OCI-LY3 (cell line): ENCODE data around the gene TSPAN33.
"Not testable (repeated sequence)": the region's sequence is repeated elsewhere in the genome, so short reads cannot be mapped to it uniquely, and the experiment has no call there.

Experiments used
- H2AFZ ChIP-seq: fragments of 200-600, 300-600 bp; shearing (Covaris generic); 2 replicates; pipeline ENCODE4 v1.6.0; 2014; ENCODE audit warnings: antibody characterized with exemption, low read depth, low read length
- H3K27ac ChIP-seq: fragments of 200-600, 300-600 bp; sonication (generic); 2 replicates; pipeline ENCODE4 v1.5.1; 2014; ENCODE audit warnings: mild to moderate bottlenecking, low read length, moderate library complexity, mixed read lengths
- H3K27me3 ChIP-seq: fragments of 200-600, 300-600 bp; sonication (generic); 2 replicates; pipeline ENCODE4 v1.6.1; 2014; ENCODE audit warnings: low read depth, low read length, mixed read lengths
- H3K36me3 ChIP-seq: fragments of 200-600, 300-600 bp; sonication (generic); replicated peaks from 2 replicates; pipeline ENCODE3; 2014; ENCODE audit warnings: low read depth, low read length, mixed read lengths
- H3K4me1 ChIP-seq: fragments of 300-600, 200-600 bp; sonication (generic); 2 replicates; pipeline ENCODE4 v1.6.1; 2014; ENCODE audit warnings: low read length, mixed read lengths
- H3K4me2 ChIP-seq: fragments of 200-600, 300-600 bp; sonication (generic); 2 replicates; pipeline ENCODE4 v1.6.1; 2014; ENCODE audit warnings: low read length, mixed read lengths
- H3K4me3 ChIP-seq: fragments of 300-600, 200-600 bp; sonication (generic); 2 replicates; pipeline ENCODE4 v1.5.1; 2014; ENCODE audit warnings: antibody characterized with exemption, mild to moderate bottlenecking, low read length, moderate library complexity
- H3K79me2 ChIP-seq: fragments of 300-600, 200-600 bp; shearing (Covaris generic); 2 replicates; pipeline ENCODE4 v1.6.1; 2014; ENCODE audit warnings: mild to moderate bottlenecking, low read length, mixed read lengths
- H3K9ac ChIP-seq: fragments of 300-600, 200-600 bp; shearing (Covaris generic); 2 replicates; pipeline ENCODE4 v1.6.0; 2014; ENCODE audit warnings: mild to moderate bottlenecking, low read length, moderate library complexity
- H3K9me3 ChIP-seq: fragments of 200-600, 300-600 bp; shearing (Covaris generic); 2 replicates; pipeline ENCODE4 v1.6.1; 2014; ENCODE audit warnings: low read length, mixed read lengths; ENCODE audit not compliant: insufficient read depth
- H4K20me1 ChIP-seq: fragments of 200-600, 300-600 bp; sonication (generic); 2 replicates; pipeline ENCODE4 v1.6.1; 2016; ENCODE audit warnings: low read length, mixed read lengths; ENCODE audit not compliant: insufficient read depth
- EZH2phosphoT487 ChIP-seq: fragments of 200-600 bp; shearing (Covaris generic); IDR thresholded peaks from 2 replicates; pipeline ENCODE4 v1.6.1; 2018; ENCODE audit warnings: antibody characterized with exemption, mixed run types, low read depth
- TF ChIP-seq, protein P1 (sequence below): fragments of 200-600, 300-600 bp; sonication (generic); IDR thresholded peaks from 2 replicates; pipeline ENCODE4 v1.5.1; 2014; ENCODE audit warnings: antibody characterized with exemption, low read length, low read depth

The TSPAN33 gene

DNA sequence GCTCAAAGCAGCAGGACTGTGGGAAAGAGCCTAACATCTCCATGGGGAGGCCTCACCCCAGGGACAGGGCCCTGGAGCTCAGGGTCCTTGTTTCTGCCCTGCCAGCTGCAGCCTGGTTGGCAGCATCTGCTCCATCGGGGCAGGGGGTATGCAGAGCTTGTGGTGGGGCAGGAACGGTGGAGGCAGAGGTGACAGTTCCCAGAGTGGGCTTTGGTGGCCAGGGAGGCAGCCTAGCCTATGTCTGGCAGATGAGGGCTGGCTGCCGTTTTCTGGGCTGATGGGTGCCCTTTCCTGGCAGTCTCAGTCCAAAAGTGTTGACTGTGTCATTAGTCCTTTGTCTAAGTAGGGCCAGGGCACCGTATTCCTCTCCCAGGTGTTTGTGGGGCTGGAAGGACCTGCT, 68.1 kb downstream of the TSPAN33 start:
- Histone ChIP-seq H3K9me3 (no peaks in the 10 kb centered on the region), H2AFZ (no peak overlapping the region), H3K4me3 (no peak overlapping the region), H3K27ac (no peak overlapping the region), H3K79me2 (no peaks in the 10 kb centered on the region), H3K4me2 (no peak overlapping the region), H3K27me3 (no peaks in the 10 kb centered on the region), H4K20me1 (no peaks in the 10 kb centered on the region), H3K9ac (no peak overlapping the region), H3K4me1 (no peaks in the 10 kb centered on the region), H3K36me3 (peaks cover 23% of the 10 kb centered on the region)
- TF ChIP-seq, protein P1, sequence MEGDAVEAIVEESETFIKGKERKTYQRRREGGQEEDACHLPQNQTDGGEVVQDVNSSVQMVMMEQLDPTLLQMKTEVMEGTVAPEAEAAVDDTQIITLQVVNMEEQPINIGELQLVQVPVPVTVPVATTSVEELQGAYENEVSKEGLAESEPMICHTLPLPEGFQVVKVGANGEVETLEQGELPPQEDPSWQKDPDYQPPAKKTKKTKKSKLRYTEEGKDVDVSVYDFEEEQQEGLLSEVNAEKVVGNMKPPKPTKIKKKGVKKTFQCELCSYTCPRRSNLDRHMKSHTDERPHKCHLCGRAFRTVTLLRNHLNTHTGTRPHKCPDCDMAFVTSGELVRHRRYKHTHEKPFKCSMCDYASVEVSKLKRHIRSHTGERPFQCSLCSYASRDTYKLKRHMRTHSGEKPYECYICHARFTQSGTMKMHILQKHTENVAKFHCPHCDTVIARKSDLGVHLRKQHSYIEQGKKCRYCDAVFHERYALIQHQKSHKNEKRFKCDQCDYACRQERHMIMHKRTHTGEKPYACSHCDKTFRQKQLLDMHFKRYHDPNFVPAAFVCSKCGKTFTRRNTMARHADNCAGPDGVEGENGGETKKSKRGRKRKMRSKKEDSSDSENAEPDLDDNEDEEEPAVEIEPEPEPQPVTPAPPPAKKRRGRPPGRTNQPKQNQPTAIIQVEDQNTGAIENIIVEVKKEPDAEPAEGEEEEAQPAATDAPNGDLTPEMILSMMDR = no peak
- no peak for TF ChIP-seq EZH2phosphoT487

DNA sequence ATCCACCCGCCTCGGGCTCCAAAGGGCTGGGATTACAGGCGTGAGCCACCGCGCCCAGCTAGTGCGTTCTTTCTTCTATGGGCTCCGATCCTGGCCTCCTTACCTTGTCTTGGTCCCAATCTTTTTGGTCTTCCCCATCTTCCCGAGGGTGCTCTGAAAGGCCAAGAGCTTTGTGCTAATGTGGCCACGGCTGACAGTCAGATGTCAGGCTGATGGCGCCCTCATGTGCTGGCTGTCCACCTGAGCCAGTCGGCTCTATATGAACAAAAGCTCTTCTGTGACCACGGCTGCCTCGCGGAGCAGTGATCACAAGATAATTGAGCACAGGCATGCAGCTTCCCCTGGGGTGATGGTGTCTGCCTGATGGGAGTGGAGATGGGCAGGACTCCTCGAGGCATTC, 69.3 kb downstream of the TSPAN33 start:
- Histone ChIP-seq H4K20me1 (no peaks in the 10 kb centered on the region), H3K79me2 (no peaks in the 10 kb centered on the region), H2AFZ (no peak overlapping the region), H3K4me1 (no peaks in the 10 kb centered on the region), H3K27ac (no peak overlapping the region), H3K4me2 (no peak overlapping the region), H3K9ac (no peak overlapping the region), H3K4me3 (no peak overlapping the region), H3K27me3 (no peaks in the 10 kb centered on the region), H3K36me3 (peaks cover 23% of the 10 kb centered on the region), H3K9me3 (no peaks in the 10 kb centered on the region)
- no peak for TF ChIP-seq EZH2phosphoT487
- TF ChIP-seq, protein P1 = peak; percentile 35

DNA sequence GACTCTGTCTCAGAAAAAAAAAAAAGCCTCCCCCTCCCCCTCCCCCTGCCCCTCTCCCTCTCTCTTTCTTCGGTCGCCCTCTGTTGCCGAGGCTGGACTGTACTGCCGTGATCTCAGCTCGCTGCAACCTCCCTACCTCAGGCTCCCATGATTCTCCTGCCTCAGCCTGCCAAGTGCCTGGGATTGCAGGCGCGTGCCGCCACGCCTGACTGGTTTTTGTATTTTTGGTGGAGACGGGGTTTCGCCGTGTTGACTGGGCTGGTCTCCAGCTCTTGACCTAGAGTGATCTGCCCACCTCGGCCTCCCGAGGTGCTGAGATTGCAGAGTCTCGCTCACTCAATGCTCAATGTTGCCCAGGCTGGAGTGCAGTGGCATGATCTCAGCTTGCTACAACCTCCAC, 71.2 kb downstream of the TSPAN33 start:
- not testable (repeated sequence) for H3K9ac ChIP-seq, H4K20me1 ChIP-seq, H3K4me1 ChIP-seq, H3K27ac ChIP-seq, H2AFZ ChIP-seq, H3K79me2 ChIP-seq, H3K4me2 ChIP-seq, H3K4me3 ChIP-seq, H3K9me3 ChIP-seq, H3K27me3 ChIP-seq
- peaks cover 17% of the 10 kb centered on the region for H3K36me3 ChIP-seq

DNA sequence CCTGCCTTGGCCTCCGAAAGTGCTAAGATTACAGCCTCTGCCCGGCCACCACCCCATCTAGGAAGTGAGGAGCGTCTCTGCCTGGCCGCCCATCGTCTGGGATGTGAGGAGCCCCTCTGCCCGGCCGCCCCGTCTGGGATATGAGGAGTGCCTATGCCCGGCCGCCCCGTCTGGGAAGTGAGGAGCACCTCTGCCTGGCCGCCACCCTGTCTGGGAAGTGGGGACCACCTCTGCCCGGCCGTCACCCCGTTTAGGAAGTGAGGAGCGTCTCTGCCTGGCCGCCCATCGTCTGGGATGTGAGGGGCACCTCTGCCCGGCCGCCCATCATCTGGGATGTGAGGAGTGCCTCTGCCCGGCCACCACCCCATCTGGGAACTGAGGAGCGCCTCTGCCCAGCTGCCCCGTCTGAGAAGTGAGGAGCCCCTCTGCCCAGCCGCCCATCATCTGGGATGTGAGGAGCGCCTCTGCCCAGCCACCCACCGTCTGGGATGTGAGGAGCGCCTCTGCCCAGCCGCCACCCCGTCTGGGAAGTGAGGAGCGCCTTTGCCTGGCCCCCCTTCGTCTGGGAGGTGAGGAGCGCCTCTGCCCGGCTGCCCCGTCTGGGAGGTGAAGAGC, 71.7 kb downstream of the TSPAN33 start:
- not testable (repeated sequence) for H3K9ac ChIP-seq, H3K4me2 ChIP-seq, H3K79me2 ChIP-seq, H3K27ac ChIP-seq, H3K27me3 ChIP-seq, H4K20me1 ChIP-seq, H3K4me1 ChIP-seq, H2AFZ ChIP-seq, H3K4me3 ChIP-seq, H3K9me3 ChIP-seq
- H3K36me3 ChIP-seq = peaks cover 11% of the 10 kb centered on the region

DNA sequence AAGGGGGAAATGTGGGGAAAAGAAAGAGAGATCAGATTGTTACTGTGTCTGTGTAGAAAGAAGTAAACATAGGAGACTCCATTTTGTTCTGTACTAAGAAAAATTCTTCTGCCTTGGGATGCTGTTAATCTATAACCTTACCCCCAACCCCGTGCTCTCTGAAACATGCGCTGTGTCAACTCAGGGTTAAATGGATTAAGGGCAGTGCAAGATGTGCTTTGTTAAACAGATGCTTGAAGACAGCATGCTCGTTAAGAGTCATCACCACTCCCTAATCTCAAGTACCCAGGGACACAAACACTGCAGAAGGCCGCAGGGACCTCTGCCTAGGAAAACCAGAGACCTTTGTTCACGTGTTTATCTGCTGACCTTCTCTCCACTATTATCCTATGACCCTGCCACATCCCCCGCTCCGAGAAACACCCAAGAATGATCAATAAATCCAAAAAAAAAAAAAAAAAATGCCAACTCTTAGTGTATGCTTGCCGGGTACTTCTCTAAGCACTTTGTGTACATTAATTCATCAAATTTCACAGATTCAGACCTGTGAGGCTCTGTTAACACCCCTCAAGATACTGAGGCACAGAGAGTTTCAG, 72.4 kb downstream of the TSPAN33 start:
- not testable (repeated sequence) for H3K9ac ChIP-seq, H3K27ac ChIP-seq, H2AFZ ChIP-seq, H3K79me2 ChIP-seq, H3K4me1 ChIP-seq, H3K4me3 ChIP-seq, H3K4me2 ChIP-seq, H3K27me3 ChIP-seq, H4K20me1 ChIP-seq, H3K36me3 ChIP-seq, H3K9me3 ChIP-seq
